ENCODE measurements around the gene OR51Q1. TPM values are rescaled to one million over a fixed set of nuclear protein-coding genes. Genes with fewer than 3 reads are reported as not detected.

The OR51Q1 gene
- total RNA-seq, 1 donor from 2014 or later, result not detected

Other genes starting within 250 kb of the OR51Q1 start
- not detected for gene OR51V1, start 221.4 kb upstream of the OR51Q1 start, total RNA-seq
- 140 TPM for gene HBB, start 195.0 kb upstream of the OR51Q1 start, total RNA-seq
- not detected for gene HBD, start 187.6 kb upstream of the OR51Q1 start, total RNA-seq
- gene HBG1, start 172.3 kb upstream of the OR51Q1 start, total RNA-seq, result not detected
- gene HBG2, start 167.3 kb upstream of the OR51Q1 start, total RNA-seq, result not detected
- gene HBE1, start 152.2 kb upstream of the OR51Q1 start, total RNA-seq, result not detected
- gene OR51B4, start 120.2 kb upstream of the OR51Q1 start, total RNA-seq, result not detected
- not detected for gene OR51B2, start 97.8 kb upstream of the OR51Q1 start, total RNA-seq
- not detected for gene OR51B5, start 78.6 kb upstream of the OR51Q1 start, total RNA-seq
- not detected for gene OR51B6, start 70.6 kb upstream of the OR51Q1 start, total RNA-seq
- gene OR51M1, start 38.3 kb upstream of the OR51Q1 start, total RNA-seq, result not detected
- not detected for gene OR51I1, start 19.4 kb downstream of the OR51Q1 start, total RNA-seq
- gene OR51I2, start 27.2 kb downstream of the OR51Q1 start, total RNA-seq, result not detected
- not detected for gene OR52D1, start 66.6 kb downstream of the OR51Q1 start, total RNA-seq
- gene UBQLN3, start 87.8 kb downstream of the OR51Q1 start, total RNA-seq, result not detected
- 0.24 TPM for gene UBQLNL, start 94.6 kb downstream of the OR51Q1 start, total RNA-seq
- gene OR52H1, start 126.4 kb downstream of the OR51Q1 start, total RNA-seq, result not detected
- not detected for gene OR52B6, start 158.8 kb downstream of the OR51Q1 start, total RNA-seq
- 0.84 TPM for gene TRIM6, start 174.5 kb downstream of the OR51Q1 start, total RNA-seq
- 2.8 TPM for gene TRIM34, start 202.9 kb downstream of the OR51Q1 start, total RNA-seq

Data from Right ventricle myocardium inferior (tissue), 1 donor.